ENCODE measurements around the gene SKP2.

Gene SKP2

GRCh38 chr5:36206913-36207312 lies 55.0 kb downstream of the SKP2 start:
- H4K8ac ChIP-seq (ENCODE audit: low read depth, low read length): no peak overlapping the region
- no peak overlapping the region for H3K27ac ChIP-seq (ENCODE audit: low read depth, low read length)
- no peak overlapping the region for H2BK5ac ChIP-seq (ENCODE audit: low read length)
- no peaks in the 10 kb centered on the region for H3K79me1 ChIP-seq (ENCODE audit: low read length)
- DNase-seq: no peak
- H3K79me2 ChIP-seq (ENCODE audit: control insufficient read depth, insufficient read depth, low read length): no peaks in the 10 kb centered on the region
- H3K9ac ChIP-seq (ENCODE audit: low read length): no peak overlapping the region
- no peak overlapping the region for H2AK5ac ChIP-seq (ENCODE audit: low read length)
- no peak overlapping the region for H2BK120ac ChIP-seq (ENCODE audit: low read depth, low read length)
- H3K56ac ChIP-seq (ENCODE audit: low read length): no peak overlapping the region
- no peaks in the 10 kb centered on the region for H3K36me3 ChIP-seq (ENCODE audit: control insufficient read depth, insufficient read depth, low read length)
- H3K23ac ChIP-seq (ENCODE audit: low read length): no peak overlapping the region
- no peak overlapping the region for H3K4me2 ChIP-seq (ENCODE audit: low read length)
- no peak overlapping the region for H2BK15ac ChIP-seq (replicated peaks; ENCODE audit: low read depth)
- no peaks in the 10 kb centered on the region for H3K27me3 ChIP-seq (ENCODE audit: insufficient read depth, low read length, poor library complexity)
- no peaks in the 10 kb centered on the region for H3K4me1 ChIP-seq (ENCODE audit: control insufficient read depth, low read depth, low read length)
- no peak overlapping the region for H3K4ac ChIP-seq (ENCODE audit: low read depth, low read length)
- no peak overlapping the region for H3K18ac ChIP-seq (ENCODE audit: low read length)
- no peak overlapping the region for H3K4me3 ChIP-seq (ENCODE audit: low read length)
- no peak overlapping the region for H4K5ac ChIP-seq (ENCODE audit: low read length)

DNA sequence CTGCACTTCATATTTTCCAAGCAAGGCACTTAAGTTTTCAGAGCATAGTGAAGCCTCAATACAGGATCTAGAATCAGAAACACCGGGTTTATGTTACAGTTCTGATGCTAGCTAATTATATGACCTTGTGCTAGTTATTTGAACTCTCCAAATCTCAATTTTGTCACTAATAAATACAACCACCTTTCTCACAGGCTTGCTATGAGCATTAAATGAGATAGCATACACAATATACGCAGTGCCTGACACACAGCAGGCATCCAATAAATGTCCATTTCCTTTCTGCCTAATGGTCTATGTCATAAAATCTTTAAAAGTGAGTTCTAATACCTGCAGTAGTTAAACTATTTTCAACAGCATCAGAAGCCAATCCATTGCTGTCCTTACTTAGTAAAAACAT lies 56.9 kb downstream of the SKP2 start:
- Histone ChIP-seq H3K9ac (ENCODE audit: low read length) (no peak overlapping the region), H3K23ac (ENCODE audit: low read length) (no peak overlapping the region), H3K27me3 (ENCODE audit: insufficient read depth, low read length, poor library complexity) (no peaks in the 10 kb centered on the region), H3K56ac (ENCODE audit: low read length) (no peak overlapping the region), H3K4me2 (ENCODE audit: low read length) (no peak overlapping the region), H3K79me2 (ENCODE audit: control insufficient read depth, insufficient read depth, low read length) (no peaks in the 10 kb centered on the region), H3K79me1 (ENCODE audit: low read length) (no peaks in the 10 kb centered on the region), H2BK120ac (ENCODE audit: low read depth, low read length) (no peak overlapping the region), H4K5ac (ENCODE audit: low read length) (no peak overlapping the region), H3K4ac (ENCODE audit: low read depth, low read length) (no peak overlapping the region), H3K36me3 (ENCODE audit: control insufficient read depth, insufficient read depth, low read length) (no peaks in the 10 kb centered on the region), H3K18ac (ENCODE audit: low read length) (no peak overlapping the region), H3K4me1 (ENCODE audit: control insufficient read depth, low read depth, low read length) (no peaks in the 10 kb centered on the region), H3K4me3 (ENCODE audit: low read length) (no peak overlapping the region), H2AK5ac (ENCODE audit: low read length) (no peak overlapping the region), H2BK5ac (ENCODE audit: low read length) (no peak overlapping the region), H4K8ac (ENCODE audit: low read depth, low read length) (no peak overlapping the region), H3K27ac (ENCODE audit: low read depth, low read length) (no peak overlapping the region), H2BK15ac (replicated peaks; ENCODE audit: low read depth) (no peak overlapping the region)
- WGBS (ENCODE audit: extremely low coverage, insufficient coverage, low lambda C conversion rate): no CpG with 5 or more reads among the region's 2 CpGs
- no peak for DNase-seq

- no peak overlapping the region for H3K56ac ChIP-seq (ENCODE audit: low read length)
- no peak overlapping the region for H3K9ac ChIP-seq (ENCODE audit: low read length)
- H3K27ac ChIP-seq (ENCODE audit: low read depth, low read length): no peak overlapping the region
- H4K5ac ChIP-seq (ENCODE audit: low read length): no peak overlapping the region
- H2BK15ac ChIP-seq (replicated peaks; ENCODE audit: low read depth): no peak overlapping the region
- no peak overlapping the region for H2AK5ac ChIP-seq (ENCODE audit: low read length)
- H3K36me3 ChIP-seq (ENCODE audit: control insufficient read depth, insufficient read depth, low read length): no peaks in the 10 kb centered on the region
- 100% methylated on average over 1 of the region's 3 CpGs for WGBS (ENCODE audit: extremely low coverage, insufficient coverage, low lambda C conversion rate)
- H3K27me3 ChIP-seq (ENCODE audit: insufficient read depth, low read length, poor library complexity): no peaks in the 10 kb centered on the region
- H3K4me1 ChIP-seq (ENCODE audit: control insufficient read depth, low read depth, low read length): no peaks in the 10 kb centered on the region
- no peak overlapping the region for H3K18ac ChIP-seq (ENCODE audit: low read length)
- H3K79me1 ChIP-seq (ENCODE audit: low read length): no peaks in the 10 kb centered on the region
- H4K8ac ChIP-seq (ENCODE audit: low read depth, low read length): no peak overlapping the region
- no peak for DNase-seq
- no peak overlapping the region for H3K4me3 ChIP-seq (ENCODE audit: low read length)
- H2BK5ac ChIP-seq (ENCODE audit: low read length): no peak overlapping the region
- H3K23ac ChIP-seq (ENCODE audit: low read length): no peak overlapping the region
- no peak overlapping the region for H2BK120ac ChIP-seq (ENCODE audit: low read depth, low read length)
- no peak overlapping the region for H3K4me2 ChIP-seq (ENCODE audit: low read length)
- H3K4ac ChIP-seq (ENCODE audit: low read depth, low read length): no peak overlapping the region
- H3K79me2 ChIP-seq (ENCODE audit: control insufficient read depth, insufficient read depth, low read length): no peaks in the 10 kb centered on the region
Measured at GRCh38 chr5:36209664-36210063, 57.8 kb downstream of the SKP2 start.

- Histone ChIP-seq H3K27ac (ENCODE audit: low read depth, low read length) (no peak overlapping the region), H2AK5ac (ENCODE audit: low read length) (no peak overlapping the region), H4K8ac (ENCODE audit: low read depth, low read length) (no peak overlapping the region), H3K27me3 (ENCODE audit: insufficient read depth, low read length, poor library complexity) (no peaks in the 10 kb centered on the region), H3K56ac (ENCODE audit: low read length) (no peak overlapping the region), H2BK120ac (ENCODE audit: low read depth, low read length) (no peak overlapping the region), H3K4me1 (ENCODE audit: control insufficient read depth, low read depth, low read length) (no peaks in the 10 kb centered on the region), H3K18ac (ENCODE audit: low read length) (no peak overlapping the region), H3K79me2 (ENCODE audit: control insufficient read depth, insufficient read depth, low read length) (no peaks in the 10 kb centered on the region), H4K5ac (ENCODE audit: low read length) (no peak overlapping the region), H3K23ac (ENCODE audit: low read length) (no peak overlapping the region), H3K36me3 (ENCODE audit: control insufficient read depth, insufficient read depth, low read length) (no peaks in the 10 kb centered on the region), H3K4me2 (ENCODE audit: low read length) (no peak overlapping the region), H3K79me1 (ENCODE audit: low read length) (no peaks in the 10 kb centered on the region), H3K4ac (ENCODE audit: low read depth, low read length) (no peak overlapping the region), H2BK15ac (replicated peaks; ENCODE audit: low read depth) (no peak overlapping the region), H3K9ac (ENCODE audit: low read length) (no peak overlapping the region), H2BK5ac (ENCODE audit: low read length) (no peak overlapping the region), H3K4me3 (ENCODE audit: low read length) (no peak overlapping the region)
- no CpG with 5 or more reads among the region's 3 CpGs for WGBS (ENCODE audit: extremely low coverage, insufficient coverage, low lambda C conversion rate)
- DNase-seq: no peak
Measured at GRCh38 chr5:36214436-36214835, 62.5 kb downstream of the SKP2 start.

- WGBS (ENCODE audit: extremely low coverage, insufficient coverage, low lambda C conversion rate): no CpG with 5 or more reads among the region's 2 CpGs
- H3K4me2 ChIP-seq (ENCODE audit: low read length): no peak overlapping the region
Measured at GRCh38 chr5:36215910-36216309, 64.0 kb downstream of the SKP2 start.

DNA sequence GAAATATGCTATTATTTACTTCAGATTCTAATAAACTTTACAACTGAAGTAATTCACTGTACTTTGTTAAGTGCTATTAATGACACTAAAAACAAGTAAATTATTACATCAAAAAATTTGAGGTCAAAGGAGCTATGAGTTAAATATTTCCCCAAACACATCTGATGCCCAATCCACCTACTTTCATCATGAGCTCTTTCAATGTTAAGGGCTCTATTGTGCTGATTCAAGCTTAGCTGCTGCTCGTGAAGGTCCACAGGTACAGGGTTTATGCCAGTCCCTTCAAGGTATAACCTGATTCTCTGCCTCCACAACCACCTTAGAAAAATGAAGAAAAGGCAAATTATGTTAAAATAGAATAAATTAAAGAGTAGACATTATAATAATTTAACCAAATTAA lies 65.7 kb downstream of the SKP2 start:
- Histone ChIP-seq H3K4me2 (ENCODE audit: low read length) (no peak overlapping the region), H3K9ac (ENCODE audit: low read length) (no peak overlapping the region), H4K5ac (ENCODE audit: low read length) (no peak overlapping the region), H2AK5ac (ENCODE audit: low read length) (no peak overlapping the region), H3K79me2 (ENCODE audit: control insufficient read depth, insufficient read depth, low read length) (no peaks in the 10 kb centered on the region), H3K4me3 (ENCODE audit: low read length) (no peak overlapping the region), H3K4ac (ENCODE audit: low read depth, low read length) (no peak overlapping the region), H2BK120ac (ENCODE audit: low read depth, low read length) (no peak overlapping the region), H4K8ac (ENCODE audit: low read depth, low read length) (no peak overlapping the region), H3K36me3 (ENCODE audit: control insufficient read depth, insufficient read depth, low read length) (no peaks in the 10 kb centered on the region), H3K56ac (ENCODE audit: low read length) (no peak overlapping the region), H3K4me1 (ENCODE audit: control insufficient read depth, low read depth, low read length) (no peaks in the 10 kb centered on the region), H3K27ac (ENCODE audit: low read depth, low read length) (no peak overlapping the region), H3K27me3 (ENCODE audit: insufficient read depth, low read length, poor library complexity) (no peaks in the 10 kb centered on the region), H3K18ac (ENCODE audit: low read length) (no peak overlapping the region), H3K23ac (ENCODE audit: low read length) (no peak overlapping the region), H2BK5ac (ENCODE audit: low read length) (no peak overlapping the region), H3K79me1 (ENCODE audit: low read length) (no peaks in the 10 kb centered on the region), H2BK15ac (replicated peaks; ENCODE audit: low read depth) (no peak overlapping the region)
- DNase-seq: no peak
- no CpG with 5 or more reads among the region's 1 CpG for WGBS (ENCODE audit: extremely low coverage, insufficient coverage, low lambda C conversion rate)

More at GRCh38 chr5:36215910-36216309, 64.0 kb downstream of the SKP2 start:
- no peaks in the 10 kb centered on the region for H3K27me3 ChIP-seq (ENCODE audit: insufficient read depth, low read length, poor library complexity)
- H3K36me3 ChIP-seq (ENCODE audit: control insufficient read depth, insufficient read depth, low read length): no peaks in the 10 kb centered on the region
- H3K4ac ChIP-seq (ENCODE audit: low read depth, low read length): no peak overlapping the region
- no peaks in the 10 kb centered on the region for H3K79me2 ChIP-seq (ENCODE audit: control insufficient read depth, insufficient read depth, low read length)
- no peak for DNase-seq
- no peak overlapping the region for H2BK15ac ChIP-seq (replicated peaks; ENCODE audit: low read depth)
- H3K27ac ChIP-seq (ENCODE audit: low read depth, low read length): no peak overlapping the region
- no peak overlapping the region for H3K4me3 ChIP-seq (ENCODE audit: low read length)
- no peak overlapping the region for H3K18ac ChIP-seq (ENCODE audit: low read length)
- H3K9ac ChIP-seq (ENCODE audit: low read length): no peak overlapping the region
- H2AK5ac ChIP-seq (ENCODE audit: low read length): no peak overlapping the region
- H4K8ac ChIP-seq (ENCODE audit: low read depth, low read length): no peak overlapping the region
- H3K79me1 ChIP-seq (ENCODE audit: low read length): no peaks in the 10 kb centered on the region
- H3K4me1 ChIP-seq (ENCODE audit: control insufficient read depth, low read depth, low read length): no peaks in the 10 kb centered on the region
- no peak overlapping the region for H3K56ac ChIP-seq (ENCODE audit: low read length)
- H2BK5ac ChIP-seq (ENCODE audit: low read length): no peak overlapping the region
- no peak overlapping the region for H3K23ac ChIP-seq (ENCODE audit: low read length)
- no peak overlapping the region for H4K5ac ChIP-seq (ENCODE audit: low read length)
- H2BK120ac ChIP-seq (ENCODE audit: low read depth, low read length): no peak overlapping the region
